ENCODE measurements around the gene DMD. TPM values are rescaled to one million over a fixed set of nuclear protein-coding genes. Genes with fewer than 3 reads are reported as not detected.

The DMD gene
- total and polyA plus RNA-seq, 2 of the 8 experiments (the other 6 are each of a cell fraction or from before 2014, with no cell fraction given) = 4.8 to 7.4 TPM

DNA sequence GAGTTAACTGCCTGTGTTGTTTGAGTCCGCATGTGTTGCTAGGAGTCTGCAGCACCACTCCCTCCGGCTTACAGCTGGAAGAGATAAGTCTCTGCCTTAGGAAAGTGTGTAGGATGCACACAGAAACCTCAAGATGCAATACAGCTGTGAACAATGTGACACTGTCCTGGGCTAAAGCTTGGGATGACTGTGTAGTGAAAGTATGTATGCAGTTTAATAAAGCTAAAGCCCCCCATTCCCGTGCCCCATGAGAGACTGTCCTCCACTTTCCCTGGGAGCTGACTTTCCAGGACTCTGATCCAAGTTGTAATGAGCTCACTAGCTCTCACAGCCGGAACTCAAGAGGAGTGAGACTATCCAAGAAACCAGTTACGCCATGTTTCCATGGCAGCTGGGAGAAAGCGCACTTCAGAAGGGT, 1982.9 kb downstream of the DMD start:
- Histone ChIP-seq H3K79me1 (ENCODE audit: low read depth, low read length) (no peaks in the 10 kb centered on the region), H4K8ac (ENCODE audit: extremely low read depth, insufficient read depth, low read length) (no peak overlapping the region), H3K23me2 (ENCODE audit: low read depth, low read length) (no peaks in the 10 kb centered on the region), H3K4me3 (ENCODE audit: extremely low read depth in 1 of 4, insufficient read depth in 2 of 4, low read depth in 3 of 4, low read length in 4 of 4) (no peak overlapping the region), H3K79me2 (ENCODE audit: control insufficient read depth in 1 of 2, insufficient read depth in 2 of 2, low read length in 2 of 2) (no peaks in the 10 kb centered on the region), H3K9me3 (ENCODE audit: insufficient read depth in 2 of 2, low read depth in 1 of 2, low read length in 1 of 2) (no peaks in the 10 kb centered on the region), H2BK15ac (ENCODE audit: low read length) (no peak overlapping the region), H3K18ac (ENCODE audit: extremely low read depth, low read length) (no peak overlapping the region; the same call in 1 of the 2 replicates), H3K4ac (replicated peaks; ENCODE audit: insufficient read length, low read depth, low read length) (no peak overlapping the region), H2BK20ac (ENCODE audit: low read length) (no peak overlapping the region), H3K4me2 (ENCODE audit: insufficient read depth in 1 of 2, low read depth in 2 of 2, low read length in 2 of 2) (no peak overlapping the region), H2BK5ac (ENCODE audit: low read depth, low read length) (no peak overlapping the region), H2BK12ac (ENCODE audit: low read depth, low read length) (no peak overlapping the region), H4K91ac (replicated peaks; ENCODE audit: insufficient read length, low read length) (no peak overlapping the region), H3K27me3 (replicated peaks in 1 of 4; ENCODE audit: control insufficient read depth in 3 of 4, extremely low read depth in 1 of 4, insufficient read depth in 3 of 4, low read length in 3 of 4) (no peaks in the 10 kb centered on the region), H2AFZ (ENCODE audit: low read length) (no peak overlapping the region), H3K4me1 (replicated peaks in 1 of 4; ENCODE audit: control insufficient read depth in 3 of 4, insufficient read depth in 4 of 4, low read length in 3 of 4) (peaks cover 0 to 9% (median 3%) of the 10 kb centered on the region in 4 experiments; a peak in 4 of 7 replicates), H4K5ac (ENCODE audit: insufficient read length, low read depth, low read length) (no peak overlapping the region), H2BK120ac (replicated peaks; ENCODE audit: low read depth, low read length) (no peak overlapping the region), H3K9ac (replicated peaks in 1 of 4; ENCODE audit: extremely low read depth in 1 of 4, low read depth in 3 of 4, low read length in 3 of 4) (no peak overlapping the region), H3K27ac (ENCODE audit: low read depth, low read length) (no peak overlapping the region), H3K56ac (replicated peaks; ENCODE audit: insufficient read length, low read depth, low read length) (no peak overlapping the region), H3K36me3 (ENCODE audit: control insufficient read depth in 2 of 4, insufficient read depth in 4 of 4, low read length in 3 of 4) (no peaks in the 10 kb centered on the region), H3K23ac (ENCODE audit: insufficient read length) (no peak overlapping the region), H2AK5ac (ENCODE audit: low read depth, low read length) (no peak overlapping the region), H4K20me1 (replicated peaks in 1 of 2; ENCODE audit: control insufficient read depth in 1 of 2, insufficient read depth in 2 of 2, low read length in 2 of 2) (no peaks in the 10 kb centered on the region), H3K14ac (ENCODE audit: insufficient read length) (no peak overlapping the region)
- TF ChIP-seq, protein P1, sequence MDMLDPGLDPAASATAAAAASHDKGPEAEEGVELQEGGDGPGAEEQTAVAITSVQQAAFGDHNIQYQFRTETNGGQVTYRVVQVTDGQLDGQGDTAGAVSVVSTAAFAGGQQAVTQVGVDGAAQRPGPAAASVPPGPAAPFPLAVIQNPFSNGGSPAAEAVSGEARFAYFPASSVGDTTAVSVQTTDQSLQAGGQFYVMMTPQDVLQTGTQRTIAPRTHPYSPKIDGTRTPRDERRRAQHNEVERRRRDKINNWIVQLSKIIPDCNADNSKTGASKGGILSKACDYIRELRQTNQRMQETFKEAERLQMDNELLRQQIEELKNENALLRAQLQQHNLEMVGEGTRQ (IDR thresholded peaks at IDR 0.05; ENCODE audit: low read length) = no peak
- TF ChIP-seq JUND (IDR thresholded peaks at IDR 0.05; ENCODE audit: low read length) (no peak), EP300 (IDR thresholded peaks at IDR 0.05; ENCODE audit: borderline replicate concordance in 1 of 2, low read depth in 2 of 2, low read length in 2 of 2) (no peak), TAF7 (optimal IDR thresholded peaks at IDR 0.05; ENCODE audit: borderline replicate concordance, low read depth, low read length) (no peak), HDAC2 (IDR thresholded peaks at IDR 0.05; ENCODE audit: borderline replicate concordance in 1 of 2, low read depth in 2 of 2, low read length in 2 of 2) (no peak), NANOG (IDR thresholded peaks at IDR 0.05; ENCODE audit: insufficient read depth, low read depth, low read length, poor library complexity, severe bottlenecking) (no peak), RFX5 (IDR thresholded peaks at IDR 0.05; ENCODE audit: borderline replicate concordance, low read depth, low read length) (no peak), MAFK (IDR thresholded peaks at IDR 0.05; ENCODE audit: low read depth, low read length) (no peak), ZNF274 (IDR thresholded peaks at IDR 0.05; ENCODE audit: borderline replicate concordance, extremely low read depth, low read length) (no peak)
- WGBS, 2 experiments (ENCODE audit: extremely low coverage in 1 of 2, insufficient coverage in 1 of 2, insufficient read length in 1 of 2, insufficient replicate concordance in 2 of 2, low coverage in 1 of 2, low lambda C conversion rate in 2 of 2, missing lambda C conversion rate in 1 of 2) = 98% methylated on average over 6 of the region's 6 CpGs; no CpG with 5 or more reads in 1 of the 2 experiments
- ChIA-PET CTCF (ENCODE audit: partially characterized antibody) (interaction anchor here (1.1 to 1.9 kb wide), 2 partner anchors 14 to 51 kb away, joined by 4 to 5 read pairs; no protein-coding TSS in a partner anchor), POLR2A (ENCODE audit: partially characterized antibody) (no interaction called here)
- DNase-seq (ENCODE audit: low read depth in 1 of 2, low spot score in 2 of 2) (no peak), FAIRE-seq (no peak)

All from H1 (cell line).